IPS-18c (cell line): ENCODE results near the gene LSP1.

ENCODE experiments used
- H3K4me3 ChIP-seq: 2 replicates; pipeline ENCODE4 v1.7.0; 2013; ENCODE audit warnings: low read depth, mild to moderate bottlenecking, low read length, moderate library complexity; ENCODE audit not compliant: insufficient read depth
- H3K9me3 ChIP-seq: one replicate; pipeline ENCODE4 v1.6.1; 2013; ENCODE audit warnings: mild to moderate bottlenecking, low read length, moderate library complexity; ENCODE audit not compliant: control insufficient read depth, insufficient read depth

LSP1 gene

DNA sequence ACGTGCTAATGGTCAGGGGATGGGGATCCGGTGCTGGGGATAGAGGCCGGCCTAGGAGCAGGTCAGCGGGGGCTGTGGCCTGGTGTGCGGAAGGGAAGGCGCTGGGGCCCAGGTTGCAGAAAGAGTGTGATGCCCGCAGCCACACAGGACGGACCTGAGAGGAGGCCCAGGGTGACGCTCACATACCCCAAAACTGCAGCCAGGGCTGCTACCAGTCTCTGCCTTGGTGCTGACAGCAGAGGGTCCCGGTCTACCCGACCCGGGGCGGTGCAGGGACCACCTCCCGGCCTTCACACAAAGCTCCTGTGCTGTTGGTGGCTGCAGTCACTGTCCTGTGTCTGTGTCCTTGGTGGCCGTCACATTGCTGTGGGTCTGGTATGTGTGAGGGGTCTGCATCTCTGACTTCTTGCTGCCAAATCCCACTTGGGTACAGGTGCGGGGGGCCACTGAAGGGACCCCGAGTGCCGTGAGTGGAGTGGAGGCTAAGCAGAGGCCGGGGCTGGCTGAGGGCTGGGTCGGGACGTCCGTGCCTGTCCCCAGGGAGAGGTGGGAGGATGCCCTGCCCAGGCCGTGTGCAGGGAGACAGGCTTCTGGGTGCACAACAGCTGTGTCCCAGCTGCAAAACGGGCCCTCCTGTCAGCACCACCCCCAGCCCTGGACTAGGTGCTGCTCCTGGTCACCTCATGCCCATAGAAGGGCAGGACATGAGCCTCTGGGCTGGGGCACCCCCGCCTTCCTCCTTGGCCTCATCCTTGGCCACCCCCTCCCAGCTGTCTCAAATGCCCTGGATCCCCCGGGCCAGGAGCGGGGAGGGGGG, 1.5 kb downstream of the LSP1 start:
- Histone ChIP-seq H3K4me3 (no peak overlapping the region), H3K9me3 (peaks cover 3% of the 10 kb centered on the region)

- H3K9me3 ChIP-seq: no peaks in the 10 kb centered on the region
- H3K4me3 ChIP-seq: no peak overlapping the region
Measured at GRCh38 chr11:1854949-1855885, 2.3 kb downstream of the LSP1 start.

GRCh38 chr11:1855886-1856265, 3.0 kb downstream of the LSP1 start:
- no peaks in the 10 kb centered on the region for H3K9me3 ChIP-seq
- no peak overlapping the region for H3K4me3 ChIP-seq

GRCh38 chr11:1856306-1857005, 3.6 kb downstream of the LSP1 start:
- no peak overlapping the region for H3K4me3 ChIP-seq
- H3K9me3 ChIP-seq: no peaks in the 10 kb centered on the region

GRCh38 chr11:1857064-1857463, 4.2 kb downstream of the LSP1 start:
- H3K4me3 ChIP-seq: no peak overlapping the region
- H3K9me3 ChIP-seq: no peaks in the 10 kb centered on the region

DNA sequence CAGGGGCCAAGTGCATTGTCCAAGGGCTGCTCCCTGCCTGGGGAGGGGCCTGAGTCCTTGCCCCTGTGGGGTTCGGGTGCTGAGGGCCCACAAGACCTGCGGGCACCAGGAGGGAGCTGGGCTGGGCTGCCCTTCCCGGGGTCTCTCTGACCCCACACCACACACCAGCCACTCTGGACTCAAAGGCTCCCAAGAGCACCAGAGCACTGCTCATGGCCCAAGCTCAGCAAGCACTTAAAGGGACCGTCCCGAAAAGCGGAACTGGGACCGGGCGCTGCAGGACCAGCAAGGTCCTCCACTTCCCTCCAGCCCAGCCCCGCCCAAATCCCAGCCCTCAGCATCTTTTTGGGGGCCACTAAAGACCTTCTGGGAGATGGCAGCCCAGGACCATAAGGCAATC, 5.3 kb downstream of the LSP1 start:
- H3K4me3 ChIP-seq: no peak overlapping the region
- H3K9me3 ChIP-seq: no peaks in the 10 kb centered on the region

DNA sequence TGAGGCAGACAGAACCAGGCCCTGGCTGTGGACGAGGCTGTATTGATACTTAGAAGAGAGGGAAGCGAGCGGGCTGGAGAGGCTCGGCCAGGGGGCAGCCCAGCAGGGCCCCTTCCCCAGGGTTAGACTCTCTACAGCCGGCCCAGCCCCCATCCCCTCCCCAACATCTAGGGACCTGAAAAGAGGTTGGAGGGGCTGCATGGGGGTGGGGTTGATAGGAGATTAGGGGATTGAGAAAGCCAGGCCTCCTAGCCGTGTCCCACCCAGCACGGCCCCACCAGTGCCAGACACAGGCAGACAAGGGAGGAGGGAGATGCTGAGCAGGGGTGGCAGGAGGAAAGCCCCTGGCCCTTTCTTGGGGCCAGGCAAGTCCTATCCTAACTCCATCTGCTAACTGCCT, 5.7 kb downstream of the LSP1 start:
- Histone ChIP-seq H3K9me3 (no peaks in the 10 kb centered on the region), H3K4me3 (no peak overlapping the region)

DNA sequence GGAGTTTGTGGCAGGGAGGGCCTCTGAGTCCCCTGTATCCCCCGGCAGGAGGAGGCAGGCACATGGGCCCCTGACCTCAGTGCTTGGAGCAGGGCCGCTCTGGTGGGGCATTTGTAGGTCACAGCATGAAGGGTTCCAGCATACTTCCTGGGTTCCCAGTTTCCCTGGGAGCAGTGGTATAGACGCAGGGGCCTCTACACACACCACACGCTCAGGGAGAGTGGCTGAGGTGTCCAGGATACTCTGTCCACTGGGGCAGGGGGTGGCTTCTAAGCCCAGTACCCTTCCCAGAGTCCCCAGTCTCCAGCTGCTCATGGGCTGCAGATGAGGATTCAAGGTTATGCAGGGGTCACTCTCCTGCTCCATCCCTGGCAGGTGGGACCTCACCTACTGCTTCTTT, 6.1 kb downstream of the LSP1 start:
- Histone ChIP-seq H3K4me3 (no peak overlapping the region), H3K9me3 (no peaks in the 10 kb centered on the region)

GRCh38 chr11:1860108-1860507, 7.2 kb downstream of the LSP1 start:
- Histone ChIP-seq H3K9me3 (no peaks in the 10 kb centered on the region), H3K4me3 (no peak overlapping the region)

GRCh38 chr11:1861435-1862411, 8.8 kb downstream of the LSP1 start:
- Histone ChIP-seq H3K4me3 (no peak overlapping the region), H3K9me3 (no peaks in the 10 kb centered on the region)

GRCh38 chr11:1862588-1863351, 9.9 kb downstream of the LSP1 start:
- H3K9me3 ChIP-seq: no peaks in the 10 kb centered on the region
- H3K4me3 ChIP-seq: no peak overlapping the region

DNA sequence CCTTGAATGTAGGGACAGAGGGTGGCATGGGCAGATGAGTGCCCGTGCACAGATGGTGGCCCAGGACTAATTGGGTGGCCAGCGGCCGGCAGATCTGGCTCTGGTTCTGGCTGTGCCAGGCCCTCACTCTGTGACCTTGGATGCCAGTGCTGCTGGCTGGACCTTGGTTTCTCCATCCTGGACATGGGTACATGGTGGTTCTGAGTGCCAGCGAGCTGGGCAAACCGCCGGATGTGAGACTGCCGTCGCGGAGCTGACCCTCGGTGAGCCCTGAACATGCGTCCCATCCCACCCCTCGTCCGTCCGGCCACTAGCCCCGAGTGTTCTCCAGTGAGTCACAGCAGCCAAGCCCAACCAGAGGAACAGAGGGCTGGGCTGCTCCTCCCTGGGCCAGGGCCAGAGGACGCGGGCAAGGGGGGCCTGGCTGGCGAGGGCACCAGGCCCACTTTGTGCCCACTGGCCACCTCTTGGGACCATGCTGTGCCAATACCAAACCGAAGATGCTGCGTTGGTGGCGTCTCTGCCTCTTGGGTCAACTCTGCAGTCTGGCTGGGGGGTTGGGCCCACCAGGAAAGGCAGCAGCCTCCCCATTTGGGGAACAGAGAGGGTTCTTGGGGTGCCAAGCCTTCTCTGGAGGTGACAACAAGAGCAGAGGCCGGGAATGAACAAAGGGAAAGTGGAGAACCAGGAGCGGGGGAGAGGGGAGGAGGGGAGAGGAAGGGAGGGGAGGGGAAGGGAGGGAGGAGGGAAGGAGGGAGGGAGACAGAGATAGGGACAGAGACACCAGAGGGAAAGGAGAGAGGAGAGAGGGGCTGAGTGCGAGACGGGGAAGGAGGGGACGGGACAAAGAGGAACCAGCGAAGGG, 10.7 kb downstream of the LSP1 start:
- no peaks in the 10 kb centered on the region for H3K9me3 ChIP-seq
- no peak overlapping the region for H3K4me3 ChIP-seq

GRCh38 chr11:1864231-1864630, 11.3 kb downstream of the LSP1 start:
- no peaks in the 10 kb centered on the region for H3K9me3 ChIP-seq
- no peak overlapping the region for H3K4me3 ChIP-seq

GRCh38 chr11:1864831-1865665, 12.2 kb downstream of the LSP1 start:
- Histone ChIP-seq H3K4me3 (no peak overlapping the region), H3K9me3 (no peaks in the 10 kb centered on the region)
